ENCODE data around the gene KCNMA1.

KCNMA1 gene

GRCh38 chr10:77152256-77152655 is 485.4 kb downstream of the KCNMA1 start:
- no peak for DNase-seq (ENCODE audit: low read depth)
- TF ChIP-seq CTCF (IDR thresholded peaks at IDR 0.05; ENCODE audit: control insufficient read depth, extremely low read depth, insufficient read depth), result no peak
- no peak overlapping the region for H3K4me3 ChIP-seq (ENCODE audit: low read depth, low read length)

- DNase-seq (ENCODE audit: low read depth), result no peak
- TF ChIP-seq CTCF (IDR thresholded peaks at IDR 0.05; ENCODE audit: control insufficient read depth, extremely low read depth, insufficient read depth), result no peak
Observed at GRCh38 chr10:77151408-77151807, 486.2 kb downstream of the KCNMA1 start.

GRCh38 chr10:77149706-77150105 is 487.9 kb downstream of the KCNMA1 start:
- H3K4me3 ChIP-seq (ENCODE audit: low read depth, low read length), result no peak overlapping the region
- no peak for TF ChIP-seq CTCF (IDR thresholded peaks at IDR 0.05; ENCODE audit: control insufficient read depth, extremely low read depth, insufficient read depth)
- no peak for DNase-seq (ENCODE audit: low read depth)

More at GRCh38 chr10:77151408-77151807, 486.2 kb downstream of the KCNMA1 start:
- H3K4me3 ChIP-seq (ENCODE audit: low read depth, low read length), result no peak overlapping the region

GRCh38 chr10:77149001-77149400 is 488.6 kb downstream of the KCNMA1 start:
- TF ChIP-seq CTCF (IDR thresholded peaks at IDR 0.05; ENCODE audit: control insufficient read depth, extremely low read depth, insufficient read depth), result no peak
- no peak for DNase-seq (ENCODE audit: low read depth)
- no peak overlapping the region for H3K4me3 ChIP-seq (ENCODE audit: low read depth, low read length)

GRCh38 chr10:77147871-77148270 is 489.7 kb downstream of the KCNMA1 start:
- H3K4me3 ChIP-seq (ENCODE audit: low read depth, low read length), result no peak overlapping the region
- TF ChIP-seq CTCF (IDR thresholded peaks at IDR 0.05; ENCODE audit: control insufficient read depth, extremely low read depth, insufficient read depth), result no peak
- no peak for DNase-seq (ENCODE audit: low read depth)

- no peak for DNase-seq (ENCODE audit: low read depth)
- H3K4me3 ChIP-seq (ENCODE audit: low read depth, low read length), result no peak overlapping the region
- no peak for TF ChIP-seq CTCF (IDR thresholded peaks at IDR 0.05; ENCODE audit: control insufficient read depth, extremely low read depth, insufficient read depth)
Observed at GRCh38 chr10:77146712-77147336, 490.8 kb downstream of the KCNMA1 start.

GRCh38 chr10:77144656-77145055 is 493.0 kb downstream of the KCNMA1 start:
- DNase-seq (ENCODE audit: low read depth), result no peak
- H3K4me3 ChIP-seq (ENCODE audit: low read depth, low read length), result no peak overlapping the region
- TF ChIP-seq CTCF (IDR thresholded peaks at IDR 0.05; ENCODE audit: control insufficient read depth, extremely low read depth, insufficient read depth), result no peak

Data from LNCaP clone FGC (cell line).